ENCODE data around the gene TSFM. TPM values are rescaled to one million over a fixed set of nuclear protein-coding genes. Genes with fewer than 3 reads are reported as not detected.

Gene TSFM
- total RNA-seq, 1 donor, result 25.5 TPM

- DNase-seq (ENCODE audit: low read depth), result no peak
- TF ChIP-seq CTCF (IDR thresholded peaks at IDR 0.05; ENCODE audit: insufficient read depth, low read depth, low read length), result no peak
- H3K4me3 ChIP-seq (ENCODE audit: low read depth, low read length), result peak within 1 kb of the TSS; percentile 59
These were observed 28.0 kb upstream of the TSFM start, which contains the start of gene MARCHF9 for GRCh38 chr12:57754411-57755193. TSS of gene MARCHF9 (plus strand) at chr12:57755103. CDS start at chr12:57755529, 426 bp downstream.

GRCh38 chr12:57755194-57755453 is 27.5 kb upstream of the TSFM start:
- no peak for TF ChIP-seq CTCF (IDR thresholded peaks at IDR 0.05; ENCODE audit: insufficient read depth, low read depth, low read length)
- peak overlapping the region; percentile 59 for H3K4me3 ChIP-seq (ENCODE audit: low read depth, low read length)
- no peak for DNase-seq (ENCODE audit: low read depth)

GRCh38 chr12:57755454-57756372 is 26.9 kb upstream of the TSFM start:
- DNase-seq (ENCODE audit: low read depth), result no peak
- TF ChIP-seq CTCF (IDR thresholded peaks at IDR 0.05; ENCODE audit: insufficient read depth, low read depth, low read length), result no peak
- peak overlapping the region; percentile 59 for H3K4me3 ChIP-seq (ENCODE audit: low read depth, low read length)

DNA sequence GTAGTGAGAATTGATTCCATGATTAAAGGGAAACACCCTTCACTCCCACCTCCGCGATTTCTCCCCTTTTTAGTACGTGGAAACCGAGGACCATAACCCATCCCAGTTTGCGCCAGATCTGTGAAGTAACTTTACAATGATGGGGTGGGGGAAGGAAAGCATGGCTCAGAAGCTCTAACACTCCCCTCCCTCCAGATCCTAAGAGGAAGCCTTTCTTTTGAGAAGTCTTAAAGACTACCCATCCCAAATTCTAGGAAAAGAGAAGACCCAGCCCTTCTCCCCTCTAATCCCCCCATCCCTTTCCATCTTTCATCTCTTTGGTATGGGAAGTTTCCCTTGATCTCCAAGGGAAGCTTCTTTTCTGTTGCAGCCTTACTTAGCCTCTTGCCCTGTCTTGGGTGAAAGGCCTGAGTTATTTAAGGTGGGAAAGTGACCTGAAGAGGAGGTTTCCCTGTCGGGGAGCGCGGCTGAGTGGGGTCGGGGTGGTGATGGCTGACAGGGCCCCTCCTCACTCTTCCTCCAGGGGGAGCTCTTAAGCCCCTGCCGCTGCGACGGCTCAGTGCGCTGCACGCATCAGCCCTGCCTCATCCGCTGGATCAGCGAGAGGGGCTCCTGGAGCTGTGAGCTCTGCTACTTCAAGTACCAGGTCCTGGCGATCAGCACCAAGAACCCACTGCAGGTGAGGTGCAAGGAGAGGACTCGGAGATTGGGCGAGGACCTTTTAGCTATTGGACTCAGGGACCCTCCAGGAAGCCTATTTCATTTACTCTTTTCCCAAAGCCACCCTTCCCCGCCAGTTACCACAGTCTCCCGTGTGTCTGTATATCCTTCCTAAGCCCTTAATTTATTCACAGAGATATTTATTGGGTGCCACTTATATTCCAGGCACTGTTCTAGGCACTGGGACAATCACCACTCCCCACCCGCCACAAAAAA is 25.9 kb upstream of the TSFM start:
- H3K4me3 ChIP-seq (ENCODE audit: low read depth, low read length), result peak overlapping the region; percentile 59
- DNase-seq (ENCODE audit: low read depth), result no peak
- TF ChIP-seq CTCF (IDR thresholded peaks at IDR 0.05; ENCODE audit: insufficient read depth, low read depth, low read length), result peak; percentile 71

DNA sequence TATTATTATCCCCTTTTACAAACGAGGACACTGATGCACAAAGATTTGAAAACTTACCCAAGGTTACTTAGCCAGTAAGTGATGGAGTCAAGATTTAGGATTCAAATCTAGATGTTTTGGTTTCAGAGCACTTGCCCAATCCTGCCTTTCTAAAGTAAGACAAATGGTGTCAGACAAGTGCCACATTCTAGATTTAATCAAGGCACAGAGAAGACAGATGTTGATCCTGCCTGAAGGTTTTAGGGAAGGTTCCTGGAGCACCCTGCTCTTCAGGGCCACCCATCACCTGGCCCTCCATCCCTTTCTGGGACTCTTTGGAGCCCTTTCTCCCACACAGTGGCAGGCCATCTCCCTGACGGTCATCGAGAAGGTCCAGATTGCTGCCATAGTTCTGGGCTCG is 24.8 kb upstream of the TSFM start:
- no peak for TF ChIP-seq CTCF (IDR thresholded peaks at IDR 0.05; ENCODE audit: insufficient read depth, low read depth, low read length)
- DNase-seq (ENCODE audit: low read depth), result no peak
- H3K4me3 ChIP-seq (ENCODE audit: low read depth, low read length), result no peak overlapping the region
